HG02973 (cell line): ENCODE data around the gene NFATC1.

ENCODE experiments used
- ATAC-seq: cut with Tn5 transposase; IDR thresholded peaks from one replicate; pipeline ENCODE4 v1.9.1; 2021; ENCODE audit warnings: moderate library complexity; ENCODE audit not compliant: unreplicated experiment

The NFATC1 gene

DNA sequence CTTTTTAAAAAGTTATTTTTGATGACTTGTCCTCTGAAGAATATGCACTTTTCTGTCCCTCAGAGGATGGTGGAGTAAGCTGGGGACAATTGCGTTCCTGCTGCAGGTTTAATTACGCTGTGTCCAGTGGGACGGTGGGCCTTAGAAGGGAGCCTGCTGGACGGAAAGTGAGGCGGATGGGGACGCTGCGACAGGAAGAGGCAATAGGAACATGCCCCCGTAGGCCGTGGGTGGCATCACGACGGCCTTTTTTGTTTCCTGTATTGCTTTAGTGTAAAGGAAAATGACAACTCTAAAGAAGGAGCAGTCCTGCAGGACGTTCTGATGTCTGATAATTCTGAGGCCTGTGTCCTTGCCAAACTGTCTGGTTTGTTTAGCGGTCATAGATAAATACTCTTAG is 121.6 kb downstream of the NFATC1 start:
- no peak for ATAC-seq

GRCh38 chr18:79518028-79518682 is 122.4 kb downstream of the NFATC1 start:
- no peak for ATAC-seq

DNA sequence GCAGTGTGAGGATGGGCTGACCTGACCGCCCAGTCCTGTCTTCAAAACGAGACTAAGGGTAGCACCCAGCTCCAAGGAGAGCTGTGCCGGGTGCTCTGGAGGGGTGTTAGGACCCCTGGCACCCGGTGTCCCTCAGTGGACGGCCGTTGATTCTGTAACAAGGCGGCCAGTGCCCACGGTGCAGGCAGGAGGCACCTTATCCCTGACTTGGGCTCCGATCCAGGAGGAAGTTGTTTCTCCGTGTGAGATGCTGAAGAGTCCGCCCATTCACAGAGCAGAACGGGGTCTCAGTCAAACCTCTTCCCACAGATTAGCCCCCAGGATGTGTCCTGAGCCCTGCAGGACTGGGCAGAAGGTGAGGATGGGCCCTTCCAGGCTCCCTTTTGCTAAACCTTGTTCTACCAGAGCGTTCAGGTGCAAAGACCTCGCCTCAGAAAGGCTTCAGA is 123.0 kb downstream of the NFATC1 start:
- no peak for ATAC-seq

DNA sequence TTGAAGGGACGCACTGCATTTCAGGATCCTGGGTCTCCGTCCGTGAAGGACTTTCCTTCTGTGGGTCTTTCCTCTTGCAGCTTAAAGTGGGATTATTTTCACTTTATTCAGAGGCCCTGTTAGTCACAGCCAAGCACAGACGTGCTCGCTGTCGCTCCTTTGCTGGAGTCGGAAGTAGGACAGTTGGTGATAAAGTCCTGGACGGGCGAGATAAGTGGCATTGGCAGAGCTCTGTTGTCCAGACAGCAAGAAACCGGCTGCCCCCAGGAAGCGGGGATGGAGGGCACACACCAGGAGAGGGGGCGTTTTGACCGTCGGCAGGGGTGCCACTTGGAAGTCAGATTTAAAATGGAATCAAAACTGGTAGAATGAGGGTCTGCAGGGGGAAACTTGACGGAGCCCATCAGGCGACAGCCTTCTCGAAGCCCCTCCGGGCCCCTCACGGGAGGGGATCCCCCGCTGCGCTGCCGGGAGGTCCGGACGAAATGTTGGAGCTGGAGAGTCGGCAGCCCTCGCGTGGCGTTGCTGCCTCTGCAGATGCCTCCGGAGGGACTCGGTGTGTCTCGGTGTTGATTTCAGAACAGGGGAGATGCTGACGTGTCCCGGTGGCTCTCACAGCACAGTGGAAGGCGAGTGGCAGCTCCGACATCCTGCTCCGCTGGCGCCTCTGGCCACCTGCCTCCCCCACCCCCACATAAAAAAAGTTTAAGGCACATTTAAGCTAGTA is 124.2 kb downstream of the NFATC1 start:
- ATAC-seq, result no peak

GRCh38 chr18:79520478-79521390 is 125.0 kb downstream of the NFATC1 start:
- no peak for ATAC-seq

DNA sequence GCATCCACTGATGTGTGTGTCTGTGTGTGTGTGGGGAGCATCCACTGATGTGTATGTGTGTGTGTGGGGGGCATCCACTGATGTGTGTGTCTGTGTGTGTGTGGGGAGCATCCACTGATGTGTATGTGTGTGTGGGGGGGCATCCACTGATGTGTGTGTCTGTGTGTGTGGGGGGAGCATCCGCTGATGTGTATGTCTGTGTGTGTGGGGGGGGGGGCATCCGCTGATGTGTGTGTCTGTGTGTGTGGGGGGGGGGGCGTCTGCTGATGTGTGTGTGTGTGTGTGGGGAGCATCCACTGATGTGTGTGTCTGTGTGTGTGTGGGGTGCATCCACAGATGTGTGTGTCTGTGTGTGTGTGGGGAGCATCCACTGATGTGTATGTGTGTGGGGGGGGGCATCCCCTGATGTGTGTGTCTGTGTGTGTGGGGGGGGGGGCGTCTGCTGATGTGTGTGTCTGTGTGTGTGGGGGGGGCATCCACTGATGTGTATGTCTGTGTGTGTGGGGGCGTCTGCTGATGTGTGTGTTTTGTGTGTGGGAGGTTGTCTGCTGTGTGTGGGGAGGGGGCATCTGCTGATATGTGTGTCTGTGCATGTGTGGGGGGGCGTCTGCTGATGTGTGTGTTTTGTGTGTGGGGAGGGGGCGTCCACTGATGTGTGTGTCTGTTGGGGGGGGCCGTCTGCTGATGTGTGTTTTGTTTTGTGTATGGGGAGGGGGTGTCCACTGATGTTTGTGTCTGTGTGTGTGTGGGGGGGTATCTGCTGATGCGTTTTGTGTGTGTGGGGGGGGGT is 125.9 kb downstream of the NFATC1 start:
- ATAC-seq, result no peak

DNA sequence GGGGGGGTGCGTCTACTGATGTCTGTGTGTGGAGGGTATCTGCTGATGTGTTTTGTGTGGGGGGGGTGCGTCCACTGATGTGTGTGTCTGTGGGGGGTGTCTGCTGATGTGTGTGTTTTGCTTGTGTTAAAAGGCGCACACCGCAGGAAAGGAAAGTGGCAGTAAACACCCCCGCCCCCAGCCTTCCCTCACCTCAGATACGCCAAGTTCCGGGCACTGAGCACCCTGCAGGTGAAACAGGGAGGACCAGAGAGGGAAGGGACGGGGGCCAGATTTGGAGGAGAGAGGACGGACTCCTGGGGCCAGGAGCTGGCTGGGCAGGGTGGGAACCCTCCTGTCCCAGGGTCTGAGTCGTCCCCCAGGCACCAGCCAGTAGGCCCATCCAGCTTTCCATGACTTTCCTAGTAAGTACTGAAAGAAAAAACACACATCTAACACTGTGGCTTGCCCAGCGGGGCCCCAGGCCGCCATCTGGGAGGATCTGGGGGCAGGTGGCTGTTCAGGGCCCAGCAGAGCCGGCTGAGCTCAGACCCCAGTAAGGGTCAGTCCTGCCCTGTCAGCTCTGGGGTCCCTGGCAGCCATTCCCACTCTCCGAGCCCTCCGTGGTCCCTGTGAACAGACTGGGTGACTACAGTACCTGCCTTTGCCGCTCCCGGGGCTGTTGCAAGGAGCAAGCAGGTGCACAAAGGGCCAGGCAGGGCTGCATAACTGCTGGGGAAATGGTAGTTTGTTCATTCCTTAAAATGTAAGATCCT is 126.9 kb downstream of the NFATC1 start:
- no peak for ATAC-seq

- peak; percentile 28 for ATAC-seq
Measured at GRCh38 chr18:79523206-79523735, 127.5 kb downstream of the NFATC1 start.

DNA sequence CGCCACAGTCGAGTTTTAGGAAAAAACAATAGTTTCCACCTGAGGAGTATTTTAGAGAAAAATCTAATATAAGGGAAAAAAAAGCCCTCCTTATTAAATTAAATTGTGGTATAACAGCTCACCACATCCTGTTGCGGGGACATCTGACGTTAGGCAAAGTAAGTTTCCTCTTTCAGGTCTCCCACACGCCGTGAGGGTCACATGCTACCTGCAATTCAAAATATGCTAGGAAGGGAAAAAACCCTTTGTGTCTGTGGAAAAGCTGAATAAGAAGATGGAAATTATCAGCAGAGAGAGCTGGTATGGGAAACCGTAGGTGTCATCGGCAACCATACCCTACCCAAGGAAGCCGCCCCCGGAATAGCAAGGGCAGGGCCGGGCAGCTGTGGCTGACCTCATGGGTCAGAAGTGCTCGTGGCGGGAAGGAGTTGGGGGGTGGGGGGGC is 128.0 kb downstream of the NFATC1 start:
- ATAC-seq, result peak; percentile 54

GRCh38 chr18:79524181-79525078 is 128.7 kb downstream of the NFATC1 start:
- ATAC-seq, result peak; percentile 36

DNA sequence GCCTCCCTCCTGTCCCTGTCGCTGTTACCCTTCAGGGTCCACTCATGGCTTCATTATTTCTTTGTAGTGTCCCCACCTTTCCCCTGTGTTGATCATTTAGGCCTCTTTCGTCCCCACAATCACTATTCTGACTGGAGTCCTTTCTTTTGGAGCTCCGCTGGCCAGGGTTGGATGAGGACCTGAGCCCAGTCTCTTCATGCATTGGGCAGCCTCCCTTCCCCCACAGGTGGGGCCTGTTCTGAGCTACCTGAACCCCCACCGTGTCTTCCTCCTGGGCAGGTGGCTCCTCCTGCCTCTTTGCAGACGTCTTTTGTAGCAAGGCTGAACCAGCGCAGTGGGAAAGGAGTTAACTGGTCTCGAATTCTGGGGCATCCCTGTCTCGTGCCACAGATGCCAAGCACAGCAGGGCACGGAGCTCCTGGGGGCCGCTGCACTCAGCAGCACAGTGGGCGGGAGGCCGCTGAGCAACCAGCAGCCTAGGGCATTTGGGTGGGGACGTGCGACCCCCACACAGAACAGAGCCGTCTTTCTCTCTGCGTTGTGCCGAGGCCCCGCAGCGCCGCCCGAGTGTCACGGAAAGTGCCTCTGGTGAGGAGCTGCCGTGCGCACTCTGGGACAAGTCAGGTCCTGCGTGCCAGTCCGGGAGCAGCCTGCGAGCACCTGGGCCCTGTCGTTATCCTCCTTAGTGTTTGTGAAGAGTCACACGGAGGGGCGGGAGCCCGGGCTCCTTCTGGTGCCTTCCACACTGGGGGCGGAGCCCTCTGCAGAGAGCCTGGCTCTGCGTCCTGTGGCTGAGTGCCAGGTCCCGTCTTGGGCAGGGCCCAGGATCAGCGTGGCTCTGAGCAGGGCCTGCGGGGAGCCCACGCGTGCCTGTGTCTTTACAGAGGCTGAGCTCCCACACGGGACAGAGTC is 130.1 kb downstream of the NFATC1 start:
- ATAC-seq, result no peak

DNA sequence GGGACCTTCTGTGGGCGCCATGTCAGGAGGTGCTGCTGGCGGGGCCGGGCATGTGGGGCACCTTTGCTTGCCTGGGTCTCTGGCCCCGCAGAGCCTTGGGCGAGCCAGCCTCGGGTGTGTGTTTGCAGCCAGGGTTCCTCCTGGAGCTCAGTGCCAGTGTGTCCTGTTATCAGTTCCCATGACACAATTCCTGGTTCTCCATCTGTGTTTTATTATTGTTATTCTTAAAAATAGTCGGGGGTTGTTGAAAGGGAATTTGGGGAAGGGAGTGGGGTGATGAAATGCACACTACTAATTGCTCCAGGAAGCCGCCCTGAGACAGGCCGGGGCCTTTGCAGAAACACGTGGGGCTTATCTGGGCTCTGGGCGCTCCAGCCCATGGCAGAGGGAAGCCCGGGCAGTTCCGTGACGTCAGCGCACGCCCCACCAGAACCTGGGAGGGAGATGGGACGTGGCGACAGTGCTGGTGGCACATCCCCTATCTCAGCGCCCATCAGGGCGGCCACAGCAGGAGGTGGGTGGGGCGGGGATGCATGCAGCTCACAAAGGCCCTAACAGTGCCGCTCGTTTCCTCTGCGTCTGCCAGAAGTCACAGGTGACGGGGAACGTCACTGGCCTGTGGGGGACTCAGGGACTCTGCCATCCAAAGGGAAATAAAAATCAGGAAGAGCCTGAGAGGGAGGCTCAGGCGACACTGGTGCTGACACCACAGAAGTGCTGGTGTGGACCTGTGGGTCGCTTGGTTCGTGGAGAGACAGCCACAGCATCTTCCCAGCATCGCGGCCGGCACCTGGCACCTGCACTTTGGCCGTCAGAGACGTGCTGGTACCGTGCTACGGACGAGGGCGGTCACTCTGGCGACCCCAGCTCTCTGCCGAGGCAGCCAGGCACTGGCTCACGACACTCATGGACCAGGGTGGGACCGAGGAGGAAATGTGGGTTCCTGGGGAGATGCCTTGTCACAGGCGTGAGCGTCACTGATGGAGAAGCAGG is 131.0 kb downstream of the NFATC1 start:
- ATAC-seq, result no peak

DNA sequence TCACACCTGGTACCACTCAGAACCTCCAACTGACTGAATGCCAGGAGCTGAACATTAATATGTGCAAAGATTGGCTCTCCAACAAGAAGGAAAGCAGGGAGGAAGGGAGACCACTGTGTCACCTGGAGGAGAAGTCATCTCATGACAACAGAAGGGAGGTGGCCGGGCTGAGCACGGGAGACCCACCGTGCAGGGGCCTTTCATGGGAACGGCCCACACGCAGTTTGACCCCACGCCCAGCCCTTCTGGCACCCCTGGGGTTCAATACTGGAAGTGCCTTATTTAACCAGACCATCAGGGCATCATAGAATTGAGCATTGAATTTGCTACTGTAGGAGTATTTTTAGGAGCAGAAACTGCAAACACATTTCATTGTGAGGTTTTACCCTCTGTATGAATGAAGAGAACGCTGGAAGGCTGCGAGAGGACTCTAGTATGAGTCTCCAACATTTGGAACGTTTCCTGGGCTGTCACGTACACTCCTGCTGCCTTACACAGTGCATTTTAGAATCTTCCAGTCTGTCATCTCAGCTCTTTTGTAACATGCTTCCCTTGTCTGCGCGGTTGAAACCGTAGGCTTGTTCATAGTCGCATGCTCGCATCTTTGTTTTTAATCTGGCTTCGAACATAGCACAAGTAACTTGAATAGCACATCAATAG is 132.1 kb downstream of the NFATC1 start:
- no peak for ATAC-seq

DNA sequence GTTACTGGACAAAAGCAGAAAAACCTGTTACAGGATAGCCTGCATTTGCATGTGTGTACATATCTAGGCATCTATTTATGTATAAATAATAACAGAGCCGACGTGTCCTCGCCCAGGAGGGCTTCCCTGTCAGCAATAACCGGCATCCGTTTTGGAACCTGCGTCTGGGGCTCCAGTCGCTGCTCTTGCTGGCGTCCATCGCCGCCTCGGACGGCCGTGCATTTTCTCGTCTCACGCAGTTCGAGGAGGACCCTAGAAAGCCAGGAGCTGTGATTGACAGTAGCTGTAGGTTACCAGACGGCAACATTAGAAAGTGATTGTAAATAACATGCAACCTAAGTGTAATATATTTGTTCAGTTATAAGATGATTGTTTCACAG is 132.6 kb downstream of the NFATC1 start:
- no peak for ATAC-seq

DNA sequence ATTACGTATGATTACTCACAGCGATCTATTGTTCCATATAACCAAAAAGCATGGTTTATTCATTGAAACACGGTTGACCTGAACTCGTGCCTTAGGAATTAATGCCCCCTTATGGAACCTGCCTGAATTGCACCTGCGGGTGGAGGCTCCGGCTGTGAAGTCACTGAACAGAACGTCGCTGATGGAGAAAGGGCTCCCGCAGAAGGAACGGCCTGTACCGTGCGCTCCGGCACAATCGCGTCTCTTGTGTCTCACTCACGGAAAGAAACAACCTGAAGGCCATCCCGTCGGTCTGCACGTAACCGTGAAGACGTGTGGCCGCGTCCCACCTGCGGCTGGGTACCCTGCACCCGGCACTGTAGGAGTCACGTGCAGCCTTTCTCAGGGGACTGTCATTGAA is 133.1 kb downstream of the NFATC1 start:
- no peak for ATAC-seq

DNA sequence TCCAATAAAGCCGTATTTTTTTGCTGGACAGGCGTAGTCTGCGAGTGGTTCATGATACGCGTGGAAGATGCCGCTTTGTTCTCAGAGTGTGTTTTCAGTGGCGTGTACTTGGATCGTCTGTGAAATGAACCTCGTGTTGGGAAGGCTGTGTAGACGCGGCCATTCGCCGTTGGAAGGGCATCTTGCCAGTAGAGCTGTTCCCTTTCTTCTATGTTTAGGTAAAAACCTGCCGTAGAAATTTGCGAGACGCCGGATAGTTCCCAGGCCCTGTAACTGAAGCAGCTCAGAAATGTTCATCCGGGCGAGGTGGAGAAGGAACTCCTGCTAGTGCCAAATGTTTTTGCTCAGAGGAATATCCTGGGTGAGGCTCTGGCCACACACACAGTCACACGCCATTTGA is 133.6 kb downstream of the NFATC1 start:
- no peak for ATAC-seq
